Measurements from ENCODE around the gene EDRF1. TPM values are rescaled to one million over a fixed set of nuclear protein-coding genes. Genes with fewer than 3 reads are reported as not detected.

EDRF1 gene
- total RNA-seq, 6 donors from 2014 or later, result 12.0 to 47.1 (median 19.4) TPM

DNA sequence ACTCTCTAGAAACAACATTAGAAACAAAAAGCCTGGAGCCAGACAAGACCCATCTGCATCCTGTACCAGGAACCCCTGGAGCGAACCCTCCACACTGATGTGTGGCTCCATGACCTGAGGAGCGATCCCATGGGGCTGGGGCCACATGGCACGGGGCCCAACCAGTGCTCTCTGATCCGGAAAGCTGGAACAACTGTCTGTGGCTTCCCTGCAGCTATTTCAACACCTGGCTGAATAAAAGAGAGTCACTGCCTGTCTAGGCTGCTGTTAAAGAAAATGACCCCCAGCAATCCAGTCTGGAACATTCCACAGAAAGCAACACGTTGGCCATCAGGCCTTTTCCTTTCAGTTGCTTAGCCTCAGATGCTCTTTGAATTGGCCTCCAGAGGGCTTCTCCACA lies 82.6 kb downstream of the EDRF1 start:
- H3K9me3 ChIP-seq, result no peaks in the 10 kb centered on the region
- peaks cover 0 to 66% (median 34%) of the 10 kb centered on the region in 4 donors for H3K36me3 ChIP-seq

DNA sequence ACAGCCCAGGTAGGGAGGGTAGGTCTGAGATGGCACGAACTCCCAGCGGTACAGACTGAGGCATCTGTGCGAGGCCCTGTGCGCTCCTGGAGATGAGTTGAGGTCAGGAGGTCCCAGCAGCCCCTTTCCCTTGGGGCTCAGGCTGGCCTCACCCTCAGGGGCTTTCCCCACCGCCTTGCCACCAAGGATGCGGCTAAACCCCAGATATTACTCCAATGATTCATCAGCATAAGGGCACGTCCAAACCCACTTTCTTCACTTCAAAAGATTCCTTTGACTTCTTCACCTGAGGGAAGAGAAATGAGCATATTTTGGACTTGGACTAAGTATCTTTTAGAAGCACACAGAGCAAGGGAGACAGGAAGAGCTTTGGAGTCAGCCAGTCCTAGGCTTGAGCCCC lies 83.2 kb downstream of the EDRF1 start:
- Histone ChIP-seq H3K27ac (no peak overlapping the region), H3K36me3 (peaks cover 0 to 66% (median 35%) of the 10 kb centered on the region in 4 donors), H3K4me3 (no peak overlapping the region), H3K27me3 (no peaks in the 10 kb centered on the region), H3K4me1 (no peaks in the 10 kb centered on the region), H3K9me3 (no peaks in the 10 kb centered on the region)
- DNase-seq, result peak in 1 of 2 donors; percentile 26
- 94 to 98% methylated on average over 3 to 7 of the region's 7 CpGs for WGBS, 2 donors
- no peak for ATAC-seq (ENCODE audit: low FRiP score in 2 of 2)
- TF ChIP-seq POLR2AphosphoS5 (IDR thresholded peaks at IDR 0.05) (no peak), EP300 (IDR thresholded peaks at IDR 0.05) (no peak), POLR2A (IDR thresholded peaks at IDR 0.05) (no peak)
- TF ChIP-seq, protein P1, sequence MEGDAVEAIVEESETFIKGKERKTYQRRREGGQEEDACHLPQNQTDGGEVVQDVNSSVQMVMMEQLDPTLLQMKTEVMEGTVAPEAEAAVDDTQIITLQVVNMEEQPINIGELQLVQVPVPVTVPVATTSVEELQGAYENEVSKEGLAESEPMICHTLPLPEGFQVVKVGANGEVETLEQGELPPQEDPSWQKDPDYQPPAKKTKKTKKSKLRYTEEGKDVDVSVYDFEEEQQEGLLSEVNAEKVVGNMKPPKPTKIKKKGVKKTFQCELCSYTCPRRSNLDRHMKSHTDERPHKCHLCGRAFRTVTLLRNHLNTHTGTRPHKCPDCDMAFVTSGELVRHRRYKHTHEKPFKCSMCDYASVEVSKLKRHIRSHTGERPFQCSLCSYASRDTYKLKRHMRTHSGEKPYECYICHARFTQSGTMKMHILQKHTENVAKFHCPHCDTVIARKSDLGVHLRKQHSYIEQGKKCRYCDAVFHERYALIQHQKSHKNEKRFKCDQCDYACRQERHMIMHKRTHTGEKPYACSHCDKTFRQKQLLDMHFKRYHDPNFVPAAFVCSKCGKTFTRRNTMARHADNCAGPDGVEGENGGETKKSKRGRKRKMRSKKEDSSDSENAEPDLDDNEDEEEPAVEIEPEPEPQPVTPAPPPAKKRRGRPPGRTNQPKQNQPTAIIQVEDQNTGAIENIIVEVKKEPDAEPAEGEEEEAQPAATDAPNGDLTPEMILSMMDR (IDR thresholded peaks at IDR 0.05), result no peak

More for the DNA sequence above, 82.6 kb downstream of the EDRF1 start:
- 85 to 95% methylated on average over 4 to 5 of the region's 5 CpGs for WGBS, 2 donors
- Histone ChIP-seq H3K27me3 (no peaks in the 10 kb centered on the region), H3K27ac (no peak overlapping the region), H3K4me1 (no peaks in the 10 kb centered on the region), H3K4me3 (no peak overlapping the region)
- ATAC-seq (ENCODE audit: low FRiP score in 2 of 2), result no peak
- TF ChIP-seq EP300 (IDR thresholded peaks at IDR 0.05) (no peak), POLR2A (IDR thresholded peaks at IDR 0.05) (no peak), POLR2AphosphoS5 (IDR thresholded peaks at IDR 0.05) (no peak)
- TF ChIP-seq, protein P1 (IDR thresholded peaks at IDR 0.05), result no peak
- peak in 1 of 2 donors; percentile 48 for DNase-seq

DNA sequence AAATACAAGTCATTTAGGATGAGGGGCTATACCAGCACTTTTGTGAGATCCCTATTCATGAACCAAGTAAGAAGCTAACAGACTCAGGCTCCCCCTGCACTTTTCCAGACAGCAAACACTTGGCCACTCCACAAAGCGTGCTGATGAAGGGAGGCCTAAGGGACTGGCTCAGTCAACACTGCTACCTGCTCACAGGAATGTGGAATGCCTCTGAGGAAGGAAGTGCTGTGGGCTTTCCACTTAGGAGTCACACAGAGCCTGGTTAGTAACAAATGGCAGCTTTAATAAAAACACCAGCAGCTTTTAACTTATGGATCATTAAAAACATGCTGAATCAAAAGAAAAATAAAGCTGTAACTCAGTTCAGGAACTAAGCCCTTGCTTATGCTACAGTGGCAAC lies 88.5 kb downstream of the EDRF1 start:
- no peak for DNase-seq
- H3K36me3 ChIP-seq, result peaks cover 3 to 70% (median 31%) of the 10 kb centered on the region in 4 donors
- H3K4me3 ChIP-seq, result no peak overlapping the region
- no peaks in the 10 kb centered on the region for H3K4me1 ChIP-seq
- peak in 1 of 2 donors; percentile 56 for ATAC-seq (ENCODE audit: low FRiP score in 2 of 2)
- no peaks in the 10 kb centered on the region for H3K9me3 ChIP-seq
- no peaks in the 10 kb centered on the region for H3K27me3 ChIP-seq
- no peak overlapping the region for H3K27ac ChIP-seq
- TF ChIP-seq, protein P1 (IDR thresholded peaks at IDR 0.05), result no peak
- no peak for TF ChIP-seq POLR2A (IDR thresholded peaks at IDR 0.05)
- no peak for TF ChIP-seq POLR2AphosphoS5 (IDR thresholded peaks at IDR 0.05)
- WGBS, 2 donors, result 100% methylated on average over 1 of the region's 1 CpG

DNA sequence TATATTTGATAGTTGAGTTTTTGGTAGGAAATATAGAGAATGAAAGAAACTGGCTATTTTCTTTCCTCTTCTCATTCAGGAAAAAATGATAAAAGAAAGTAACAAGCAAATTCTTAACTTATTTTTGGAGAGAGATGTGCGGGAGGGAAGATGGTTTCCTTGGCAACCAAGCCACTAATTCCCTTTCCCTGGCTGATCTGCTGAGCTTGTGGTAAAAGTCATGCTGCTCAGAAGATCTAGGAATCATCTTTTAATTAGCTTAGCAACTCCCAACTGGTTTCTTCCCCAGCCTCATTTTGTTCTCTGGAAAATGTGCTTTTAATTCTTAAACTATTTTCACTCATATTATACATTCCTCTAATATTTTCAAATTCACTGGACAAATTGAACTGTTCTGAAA lies 91.7 kb downstream of the EDRF1 start:
- H3K4me3 ChIP-seq, result no peak overlapping the region
- H3K36me3 ChIP-seq, result peaks cover 3 to 73% (median 44%) of the 10 kb centered on the region in 4 donors
- no peak overlapping the region for H3K27ac ChIP-seq
- 80 to 100% methylated on average over 1 of the region's 1 CpG for WGBS, 2 donors
- TF ChIP-seq EP300 (IDR thresholded peaks at IDR 0.05) (no peak), POLR2A (IDR thresholded peaks at IDR 0.05) (no peak), POLR2AphosphoS5 (IDR thresholded peaks at IDR 0.05) (no peak)
- TF ChIP-seq, protein P1 (IDR thresholded peaks at IDR 0.05), result no peak
- H3K27me3 ChIP-seq, result no peaks in the 10 kb centered on the region
- H3K9me3 ChIP-seq, result no peaks in the 10 kb centered on the region
- no peaks in the 10 kb centered on the region for H3K4me1 ChIP-seq
- DNase-seq (no peak), ATAC-seq (ENCODE audit: low FRiP score in 2 of 2) (no peak)

DNA sequence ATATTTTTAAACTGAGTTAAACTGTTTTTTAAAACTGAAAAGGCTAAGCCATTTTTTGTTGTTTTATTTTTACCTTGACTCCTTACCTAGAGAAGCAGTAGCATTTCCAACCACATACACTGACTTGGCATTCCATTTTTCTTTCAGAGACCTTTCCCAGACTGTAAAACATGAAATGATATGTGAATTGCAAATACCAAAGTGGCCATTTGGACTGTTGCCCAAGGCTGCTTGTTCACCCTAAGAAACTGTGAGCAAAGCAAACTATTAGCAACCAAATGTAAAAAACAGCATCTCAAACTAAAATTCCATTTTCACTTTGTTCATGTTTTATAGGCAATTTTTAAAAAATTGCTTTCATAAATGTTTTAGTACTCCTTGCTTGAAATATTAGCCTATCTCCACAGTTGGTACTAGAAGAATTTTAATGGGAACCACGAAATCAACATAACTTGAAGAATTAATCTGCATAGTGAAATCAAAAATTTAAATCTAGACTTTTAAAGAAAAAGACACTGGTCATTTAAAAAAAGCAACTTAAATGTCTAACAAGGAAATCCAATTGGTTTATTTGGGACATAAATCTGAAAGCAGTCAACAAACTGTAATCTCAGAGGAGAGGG lies 92.7 kb downstream of the EDRF1 start:
- Histone ChIP-seq H3K4me3 (no peak overlapping the region), H3K27me3 (no peaks in the 10 kb centered on the region), H3K36me3 (peaks cover 3 to 63% (median 34%) of the 10 kb centered on the region in 4 donors), H3K9me3 (no peaks in the 10 kb centered on the region), H3K4me1 (no peaks in the 10 kb centered on the region), H3K27ac (no peak overlapping the region)
- TF ChIP-seq EP300 (IDR thresholded peaks at IDR 0.05) (no peak), POLR2AphosphoS5 (IDR thresholded peaks at IDR 0.05) (no peak), POLR2A (IDR thresholded peaks at IDR 0.05) (no peak)
- TF ChIP-seq, protein P1 (IDR thresholded peaks at IDR 0.05), result no peak
- DNase-seq (no peak), ATAC-seq (ENCODE audit: low FRiP score in 2 of 2) (no peak)
- WGBS, 2 donors, result 87 to 92% methylated on average over 1 of the region's 1 CpG

Measured in upper lobe of left lung (tissue), 6 donors.